GM19239 (cell line): Measurements from ENCODE around the gene SPG11.
"Not testable (repeated sequence)": the region's sequence is repeated elsewhere in the genome, so short reads cannot be mapped to it uniquely, and the experiment has no call there.

ENCODE experiments used
- DNase-seq: peaks from one replicate; pipeline ENCODE4 v3.0.0; 2011; ENCODE audit warnings: low spot score; ENCODE audit not compliant: insufficient read length
- FAIRE-seq: peaks from 2 replicates; lab custom pipeline; 2011; peaks lifted over from hg19 to GRCh38; lab: Jason Lieb, UNC

SPG11 gene

GRCh38 chr15:44682809-44683682, 19.6 kb upstream of the SPG11 start:
- peak; percentile 63 for FAIRE-seq
- not testable (repeated sequence) for DNase-seq

- FAIRE-seq: no peak
- DNase-seq: no peak
Observed at GRCh38 chr15:44682211-44682610, 18.7 kb upstream of the SPG11 start.

- FAIRE-seq: peak; percentile 90
- DNase-seq: no peak
Observed at GRCh38 chr15:44676676-44677075, 13.2 kb upstream of the SPG11 start.

GRCh38 chr15:44675911-44676310, 12.4 kb upstream of the SPG11 start:
- FAIRE-seq (peak; percentile 28), DNase-seq (no peak)

GRCh38 chr15:44673639-44674038, 10.2 kb upstream of the SPG11 start:
- FAIRE-seq: peak; percentile 40
- no peak for DNase-seq

- FAIRE-seq: no peak
Observed at GRCh38 chr15:44670087-44670950, 6.9 kb upstream of the SPG11 start.

GRCh38 chr15:44668921-44669320, 5.5 kb upstream of the SPG11 start:
- FAIRE-seq: no peak
- no peak for DNase-seq

More at GRCh38 chr15:44670087-44670950, 6.9 kb upstream of the SPG11 start:
- no peak for DNase-seq

- FAIRE-seq (no peak), DNase-seq (no peak)
Observed at GRCh38 chr15:44667039-44667360, 3.5 kb upstream of the SPG11 start.

GRCh38 chr15:44666210-44667038, 3.0 kb upstream of the SPG11 start:
- DNase-seq (no peak), FAIRE-seq (peak; percentile 87)

- DNase-seq (no peak), FAIRE-seq (no peak)
Observed at GRCh38 chr15:44662478-44663409, 718 bp downstream of the SPG11 start.

- DNase-seq (no peak), FAIRE-seq (no peak)
Observed at GRCh38 chr15:44661576-44661975, 1.9 kb downstream of the SPG11 start.

GRCh38 chr15:44659056-44659455, 4.4 kb downstream of the SPG11 start:
- FAIRE-seq: no peak

GRCh38 chr15:44657378-44657777, 6.1 kb downstream of the SPG11 start:
- DNase-seq: no peak
- FAIRE-seq: no peak

More at GRCh38 chr15:44659056-44659455, 4.4 kb downstream of the SPG11 start:
- DNase-seq: no peak

GRCh38 chr15:44656913-44657312, 6.5 kb downstream of the SPG11 start:
- FAIRE-seq: peak; percentile 66
- no peak for DNase-seq

GRCh38 chr15:44656298-44656697, 7.2 kb downstream of the SPG11 start:
- DNase-seq: no peak

GRCh38 chr15:44654858-44655257, 8.6 kb downstream of the SPG11 start:
- FAIRE-seq (no peak), DNase-seq (no peak)

More at GRCh38 chr15:44656298-44656697, 7.2 kb downstream of the SPG11 start:
- FAIRE-seq: no peak

- FAIRE-seq (no peak), DNase-seq (no peak)
Observed at GRCh38 chr15:44647637-44648036, 15.8 kb downstream of the SPG11 start.

- FAIRE-seq (no peak), DNase-seq (no peak)
Observed at GRCh38 chr15:44647036-44647435, 16.4 kb downstream of the SPG11 start.

GRCh38 chr15:44646460-44646859, 17.0 kb downstream of the SPG11 start:
- no peak for FAIRE-seq
- DNase-seq: no peak
